HEK293 (cell line): ENCODE measurements around the gene CCDC27.

ENCODE experiments used
- CTCF ChIA-PET: fragments of 350-600 bp; formaldehyde crosslinking; extraction: SDS; loops from one replicate; lab custom pipeline; 2021; ENCODE audit warnings: antibody characterized with exemption; lab: Yijun Ruan, JAX
- POLR2A ChIA-PET: fragments of 300-600 bp; formaldehyde crosslinking; extraction: SDS; loops from one replicate; lab custom pipeline; 2020; ENCODE audit warnings: antibody characterized with exemption, inconsistent platforms; lab: Yijun Ruan, JAX
- H3K27ac ChIP-seq: fragments of 200-500 bp; sonication (Bioruptor generic); 2 replicates; pipeline ENCODE4 v1.5.1; 2014; ENCODE audit warnings: low read depth, low read length, control low read depth, inconsistent platforms; ENCODE audit errors: extremely low read depth
- H3K36me3 ChIP-seq, 2 experiments: fragments of 200-500 bp in 1 of 2; sonication (Bioruptor generic) in 1 of 2; 1 replicate in 1 of 2; 2 replicates in 1 of 2; pipeline ENCODE4 v1.5.1; 2014 to 2017; ENCODE audit warnings: inconsistent platforms in 2 of 2, low read length in 2 of 2; ENCODE audit not compliant: control insufficient read depth in 2 of 2, insufficient read depth in 1 of 2
- H3K4me1 ChIP-seq: fragments of 200-500 bp; sonication (Bioruptor generic); 2 replicates; pipeline ENCODE4 v1.5.1; 2014; ENCODE audit warnings: mild to moderate bottlenecking, low read length, inconsistent platforms; ENCODE audit not compliant: control insufficient read depth, insufficient read depth
- H3K4me3 ChIP-seq: 2 replicates; pipeline ENCODE4 v1.5.1; 2011; ENCODE audit warnings: low read depth, mild to moderate bottlenecking, control low read depth, low read length, moderate library complexity
- H3K9me3 ChIP-seq: fragments of 200-500 bp; sonication (Bioruptor generic); 2 replicates; pipeline ENCODE4 v1.5.1; 2014; ENCODE audit warnings: low read depth, low read length, inconsistent platforms; ENCODE audit not compliant: control insufficient read depth, insufficient read depth
- GLIS2 ChIP-seq: fragments of 450-650 bp; formaldehyde crosslinking; IDR thresholded peaks from 2 replicates; pipeline ENCODE4 v1.5.1; 2016; ENCODE audit warnings: missing biosample characterization, missing genetic modification characterization
- KLF8 ChIP-seq: fragments of 450-650 bp; formaldehyde crosslinking; IDR thresholded peaks from 2 replicates; pipeline ENCODE4 v1.5.1; 2016; ENCODE audit warnings: missing biosample characterization, missing genetic modification characterization
- PATZ1 ChIP-seq: fragments of 450-650 bp; formaldehyde crosslinking; IDR thresholded peaks from 2 replicates; pipeline ENCODE4 v1.5.1; 2016; ENCODE audit warnings: missing biosample characterization, missing genetic modification characterization
- REST ChIP-seq: fragments of 450-650 bp; formaldehyde crosslinking; IDR thresholded peaks from 2 replicates; pipeline ENCODE4 v1.5.1; 2016; ENCODE audit warnings: missing biosample characterization, missing genetic modification characterization
- SP2 ChIP-seq: fragments of 450-650 bp; formaldehyde crosslinking; IDR thresholded peaks from 2 replicates; pipeline ENCODE4 v1.5.1; 2016; ENCODE audit warnings: missing biosample characterization, missing genetic modification characterization
- SP3 ChIP-seq: fragments of 450-650 bp; formaldehyde crosslinking; IDR thresholded peaks from 2 replicates; pipeline ENCODE4 v1.5.1; 2016; ENCODE audit warnings: missing biosample characterization, missing genetic modification characterization
- ZBTB48 ChIP-seq: fragments of 450-650 bp; formaldehyde crosslinking; IDR thresholded peaks from 2 replicates; pipeline ENCODE4 v1.5.1; 2016; ENCODE audit warnings: missing biosample characterization, missing genetic modification characterization
- ZNF114 ChIP-seq: fragments of 450-650 bp; formaldehyde crosslinking; IDR thresholded peaks from 2 replicates; pipeline ENCODE4 v1.5.0; 2017; ENCODE audit warnings: missing biosample characterization, missing genetic modification characterization
- ZNF16 ChIP-seq: fragments of 450-650 bp; formaldehyde crosslinking; IDR thresholded peaks from 2 replicates; pipeline ENCODE4 v1.5.1; 2016; ENCODE audit warnings: low read depth, missing biosample characterization, missing genetic modification characterization
- ZNF221 ChIP-seq: fragments of 450-650 bp; formaldehyde crosslinking; IDR thresholded peaks from 2 replicates; pipeline ENCODE4 v1.5.1; 2017; ENCODE audit warnings: missing biosample characterization, missing genetic modification characterization, borderline replicate concordance
- ZNF302 ChIP-seq: fragments of 450-650 bp; formaldehyde crosslinking; IDR thresholded peaks from 2 replicates; pipeline ENCODE4 v1.5.1; 2016; ENCODE audit warnings: missing biosample characterization, missing genetic modification characterization, low read depth
- ZNF335 ChIP-seq: fragments of 450-650 bp; formaldehyde crosslinking; conservative IDR thresholded peaks from 2 replicates; pipeline ENCODE4 v1.5.1; 2016; ENCODE audit warnings: missing biosample characterization, missing genetic modification characterization
- ZNF513 ChIP-seq: fragments of 450-650 bp; IDR thresholded peaks from 2 replicates; pipeline ENCODE4 v1.5.1; 2018; ENCODE audit warnings: missing biosample characterization, missing genetic modification characterization
- ZNF518A ChIP-seq: fragments of 450-650 bp; formaldehyde crosslinking; conservative IDR thresholded peaks from 2 replicates; pipeline ENCODE4 v1.5.1; 2016; ENCODE audit warnings: low read depth, missing biosample characterization, missing genetic modification characterization
- ZNF530 ChIP-seq: fragments of 450-650 bp; formaldehyde crosslinking; IDR thresholded peaks from 2 replicates; pipeline ENCODE4 v1.5.1; 2016; ENCODE audit warnings: low read depth, missing biosample characterization, missing genetic modification characterization
- ZNF561 ChIP-seq: fragments of 450-650 bp; IDR thresholded peaks from 2 replicates; pipeline ENCODE4 v1.5.1; 2018; ENCODE audit warnings: missing biosample characterization, missing genetic modification characterization, borderline replicate concordance
- ZNF610 ChIP-seq: fragments of 450-650 bp; formaldehyde crosslinking; IDR thresholded peaks from 2 replicates; pipeline ENCODE4 v1.5.1; 2016; ENCODE audit warnings: missing biosample characterization, missing genetic modification characterization, borderline replicate concordance
- ZNF785 ChIP-seq: fragments of 450-650 bp; formaldehyde crosslinking; IDR thresholded peaks from 2 replicates; pipeline ENCODE4 v1.5.1; 2016; ENCODE audit warnings: missing biosample characterization, missing genetic modification characterization
- ZSCAN30 ChIP-seq: fragments of 450-650 bp; IDR thresholded peaks from 2 replicates; pipeline ENCODE4 v1.5.1; 2018; ENCODE audit warnings: missing biosample characterization, mild to moderate bottlenecking, missing genetic modification characterization, moderate library complexity
- ZXDB ChIP-seq: fragments of 450-650 bp; formaldehyde crosslinking; IDR thresholded peaks from 2 replicates; pipeline ENCODE4 v1.5.1; 2016; ENCODE audit warnings: missing biosample characterization, missing genetic modification characterization

CCDC27 gene

GRCh38 chr1:3746389-3746829, 5.8 kb upstream of the CCDC27 start:
- CTCF ChIA-PET = no interaction called here
- H3K27ac ChIP-seq = peak overlapping the region; percentile 45; the same call in 1 of the 2 replicates

GRCh38 chr1:3746830-3747521, 5.3 kb upstream of the CCDC27 start:
- POLR2A ChIA-PET = no interaction called here
- no peak for TF ChIP-seq ZNF16
- no peak for TF ChIP-seq ZNF513 (tag by site-specific recombination)
- TF ChIP-seq ZNF302 = no peak
- TF ChIP-seq ZNF221 (tag by site-specific recombination) = no peak
- TF ChIP-seq GLIS2 (tag by site-specific recombination) = peak; percentile 77; the same call in 1 of the 2 replicates
- peak; percentile 85 for TF ChIP-seq KLF8 (tag by site-specific recombination)
- TF ChIP-seq ZSCAN30 (tag by site-specific recombination) = 0 out of 2 replicates have a peak, but pooled peaks have one; percentile 3
- peak; percentile 89 for TF ChIP-seq ZXDB (tag by site-specific recombination)
- peak; percentile 32 for TF ChIP-seq PATZ1 (tag by site-specific recombination)
- TF ChIP-seq ZNF518A (tag by site-specific recombination) = peak; percentile 91
- peak; percentile 63; the same call in 1 of the 2 replicates for TF ChIP-seq ZNF561 (tag by site-specific recombination)
- peak; percentile 72; the same call in 1 of the 2 replicates for TF ChIP-seq ZBTB48 (tag by site-specific recombination)
- TF ChIP-seq ZNF530 (tag by site-specific recombination) = no peak
- TF ChIP-seq SP3 (tag by site-specific recombination) = peak; percentile 74
- no peak for TF ChIP-seq ZNF114 (tag by site-specific recombination)

More at GRCh38 chr1:3746389-3746829, 5.8 kb upstream of the CCDC27 start:
- Histone ChIP-seq H3K36me3 (peaks cover 7 to 45% of the 10 kb centered on the region in 2 experiments; a peak in 2 of 3 replicates), H3K9me3 (no peaks in the 10 kb centered on the region), H3K4me3 (peak overlapping the region; percentile 83), H3K4me1 (no peaks in the 10 kb centered on the region)
- TF ChIP-seq ZNF335 (tag by site-specific recombination) = 0 out of 2 replicates have a peak, but pooled peaks have one; percentile 9
- TF ChIP-seq REST = no peak
- TF ChIP-seq ZNF785 (tag by site-specific recombination) = no peak
- TF ChIP-seq ZNF610 (tag by site-specific recombination) = no peak
- TF ChIP-seq SP2 (tag by site-specific recombination) = peak; percentile 25
- POLR2A ChIA-PET = no interaction called here

More at GRCh38 chr1:3746830-3747521, 5.3 kb upstream of the CCDC27 start:
- Histone ChIP-seq H3K27ac (peak overlapping the region; percentile 45; the same call in 1 of the 2 replicates), H3K9me3 (no peaks in the 10 kb centered on the region), H3K36me3 (peaks cover 7 to 39% of the 10 kb centered on the region in 2 experiments; a peak in 2 of 3 replicates), H3K4me1 (no peaks in the 10 kb centered on the region), H3K4me3 (peak overlapping the region; percentile 83)
- CTCF ChIA-PET = no interaction called here
